H1 (cell line): ENCODE results near the gene TMEM139. TPM values are rescaled to one million over a fixed set of nuclear protein-coding genes. Genes with fewer than 3 reads are reported as not detected.

Experiments used
- CTCF ChIA-PET: fragments of 300-600 bp; sonication (Branson Sonifier 250); formaldehyde crosslinking; loops from one replicate; lab custom pipeline; 2021; ENCODE audit not compliant: partially characterized antibody; lab: Charles Lee
- POLR2A ChIA-PET: fragments of 300-600 bp; sonication (Branson Sonifier 250); formaldehyde crosslinking; loops from one replicate; lab custom pipeline; 2021; ENCODE audit warnings: inconsistent platforms; ENCODE audit not compliant: partially characterized antibody; lab: Charles Lee
- DNase-seq, 2 experiments: peaks; one replicate each; pipeline versions ENCODE4 v3.0.0 to v3.0.0-alpha.2; 2010 to 2022; ENCODE audit warnings: low spot score in 2 of 2, low read depth in 1 of 2, mixed read lengths in 1 of 2
- FAIRE-seq: peaks from 2 replicates; lab custom pipeline; 2011; peaks lifted over from hg19 to GRCh38; lab: Jason Lieb, UNC
- H2AFZ ChIP-seq: 2 replicates; pipeline ENCODE4 v1.8.1; 2012; ENCODE audit warnings: low read length, inconsistent platforms
- H2AK5ac ChIP-seq: 2 replicates; pipeline ENCODE4 v1.6.1; 2013; ENCODE audit warnings: low read depth, low read length
- H2BK120ac ChIP-seq: replicated peaks from 2 replicates; pipeline ENCODE3; 2013; ENCODE audit warnings: low read depth, low read length, inconsistent platforms
- H2BK12ac ChIP-seq: 2 replicates; pipeline ENCODE4 v1.6.1; 2013; ENCODE audit warnings: low read depth, low read length
- H2BK15ac ChIP-seq: 2 replicates; pipeline ENCODE4 v1.6.1; 2013; ENCODE audit warnings: low read length
- H2BK20ac ChIP-seq: 2 replicates; pipeline ENCODE4 v1.6.1; 2013; ENCODE audit warnings: low read length
- H2BK5ac ChIP-seq: 2 replicates; pipeline ENCODE4 v1.6.1; 2013; ENCODE audit warnings: low read depth, low read length
- H3K14ac ChIP-seq: 2 replicates; pipeline ENCODE4 v1.6.1; 2013; ENCODE audit warnings: inconsistent platforms; ENCODE audit not compliant: insufficient read length
- H3K18ac ChIP-seq: 2 replicates; pipeline ENCODE4 v1.6.1; 2013; ENCODE audit warnings: low read length; ENCODE audit errors: extremely low read depth
- H3K23ac ChIP-seq: 2 replicates; pipeline ENCODE4 v1.6.1; 2013; ENCODE audit warnings: inconsistent platforms; ENCODE audit not compliant: insufficient read length
- H3K23me2 ChIP-seq: 2 replicates; pipeline ENCODE4 v1.6.1; 2013; ENCODE audit warnings: low read depth, low read length
- H3K27ac ChIP-seq: 2 replicates; pipeline ENCODE4 v1.6.1; 2011; ENCODE audit warnings: low read depth, low read length, inconsistent platforms
- H3K27me3 ChIP-seq, 4 experiments: replicated peaks in 1 of 4; 1 replicate in 1 of 4; 2 replicates in 3 of 4; pipeline versions ENCODE4 v1.6.1 to v1.8.1; 2011 to 2013; ENCODE audit warnings: low read length in 3 of 4, mild to moderate bottlenecking in 3 of 4, inconsistent platforms in 2 of 4, mixed read lengths in 2 of 4, moderate library complexity in 1 of 4; ENCODE audit not compliant: control insufficient read depth in 3 of 4, insufficient read depth in 3 of 4; ENCODE audit errors: extremely low read depth in 1 of 4
- H3K36me3 ChIP-seq, 4 experiments: 2 replicates each; pipeline versions ENCODE4 v1.6.1 to v1.8.1; 2011 to 2013; ENCODE audit warnings: mild to moderate bottlenecking in 4 of 4, low read length in 3 of 4, moderate library complexity in 2 of 4, control low read depth in 1 of 4, inconsistent platforms in 1 of 4; ENCODE audit not compliant: insufficient read depth in 4 of 4, control insufficient read depth in 2 of 4
- H3K4ac ChIP-seq: replicated peaks from 2 replicates; pipeline ENCODE3; 2013; ENCODE audit warnings: low read length, low read depth, mixed read lengths, inconsistent platforms; ENCODE audit not compliant: insufficient read length
- H3K4me1 ChIP-seq, 4 experiments: replicated peaks in 1 of 4; 1 replicate in 1 of 4; 2 replicates in 3 of 4; pipeline versions ENCODE4 v1.6.1 to v1.8.1; 2011 to 2013; ENCODE audit warnings: low read length in 3 of 4, inconsistent platforms in 2 of 4, mixed read lengths in 1 of 4; ENCODE audit not compliant: insufficient read depth in 4 of 4, control insufficient read depth in 3 of 4
- H3K4me2 ChIP-seq, 2 experiments: 2 replicates each; pipeline versions ENCODE4 v1.6.1 to v1.8.1; 2011 to 2013; ENCODE audit warnings: low read depth in 2 of 2, low read length in 2 of 2, control low read depth in 1 of 2, inconsistent platforms in 1 of 2, mild to moderate bottlenecking in 1 of 2; ENCODE audit not compliant: insufficient read depth in 1 of 2
- H3K4me3 ChIP-seq, 4 experiments: fragments of 200-600, 300-600 bp in 1 of 4; sonication (generic), shearing (Covaris generic), sonication (Bioruptor Twin) in 1 of 4; 2 replicates each; pipeline versions ENCODE4 v1.5.1 to v1.8.1; 2011 to 2016; ENCODE audit warnings: low read length in 4 of 4, low read depth in 3 of 4, control low read depth in 2 of 4, inconsistent platforms in 2 of 4, mild to moderate bottlenecking in 2 of 4, mixed read lengths in 1 of 4, moderate library complexity in 1 of 4; ENCODE audit not compliant: insufficient read depth in 2 of 4; ENCODE audit errors: extremely low read depth in 1 of 4
- H3K56ac ChIP-seq: replicated peaks from 2 replicates; pipeline ENCODE3; 2013; ENCODE audit warnings: low read depth, mild to moderate bottlenecking, mixed read lengths, low read length, inconsistent platforms; ENCODE audit not compliant: insufficient read length
- H3K79me1 ChIP-seq: 2 replicates; pipeline ENCODE4 v1.6.1; 2013; ENCODE audit warnings: low read depth, low read length, control low read depth
- H3K79me2 ChIP-seq, 2 experiments: 2 replicates each; pipeline versions ENCODE4 v1.6.1 to v1.8.1; 2012 to 2013; ENCODE audit warnings: low read length in 2 of 2, mild to moderate bottlenecking in 2 of 2, inconsistent platforms in 1 of 2; ENCODE audit not compliant: insufficient read depth in 2 of 2, control insufficient read depth in 1 of 2
- H3K9ac ChIP-seq, 4 experiments: replicated peaks in 1 of 4; 1 replicate in 1 of 4; 2 replicates in 3 of 4; pipeline versions ENCODE4 v1.6.1 to v1.8.1; 2011 to 2013; ENCODE audit warnings: low read depth in 3 of 4, low read length in 3 of 4, control low read depth in 2 of 4, mild to moderate bottlenecking in 2 of 4, moderate library complexity in 2 of 4, inconsistent platforms in 1 of 4; ENCODE audit errors: extremely low read depth in 1 of 4
- H3K9me3 ChIP-seq, 2 experiments: 2 replicates each; pipeline versions ENCODE4 v1.6.1 to v1.8.1; 2012 to 2013; ENCODE audit warnings: mild to moderate bottlenecking in 2 of 2, moderate library complexity in 2 of 2, control low read depth in 1 of 2, inconsistent platforms in 1 of 2, low read depth in 1 of 2, low read length in 1 of 2, mixed read lengths in 1 of 2; ENCODE audit not compliant: insufficient read depth in 2 of 2
- H4K20me1 ChIP-seq, 2 experiments: replicated peaks in 1 of 2; 2 replicates each; pipeline versions ENCODE3 to v1.8.1; 2011 to 2013; ENCODE audit warnings: inconsistent platforms in 2 of 2, low read length in 2 of 2, mild to moderate bottlenecking in 1 of 2; ENCODE audit not compliant: insufficient read depth in 2 of 2, control insufficient read depth in 1 of 2
- H4K5ac ChIP-seq: 2 replicates; pipeline ENCODE4 v1.6.1; 2013; ENCODE audit warnings: low read length, low read depth, mixed read lengths, inconsistent platforms; ENCODE audit not compliant: insufficient read length
- H4K8ac ChIP-seq: 2 replicates; pipeline ENCODE4 v1.8.0; 2013; ENCODE audit warnings: mild to moderate bottlenecking, moderate library complexity, low read length, inconsistent platforms; ENCODE audit not compliant: insufficient read depth; ENCODE audit errors: extremely low read depth
- H4K91ac ChIP-seq: replicated peaks from 2 replicates; pipeline ENCODE3; 2013; ENCODE audit warnings: low read length, mixed read lengths, inconsistent platforms; ENCODE audit not compliant: insufficient read length
- CBX5 ChIP-seq: fragments of 300-800, 300-1000 bp; sonication (generic); IDR thresholded peaks from 2 replicates; pipeline ENCODE4 v1.7.1; 2016; ENCODE audit warnings: antibody characterized with exemption, low read length, low read depth
- TAF1 ChIP-seq: IDR thresholded peaks from 2 replicates; pipeline ENCODE4 v1.6.1; 2011; ENCODE audit warnings: mild to moderate bottlenecking, low read depth, low read length
- WGBS, 2 experiments: shearing (Covaris generic) in 1 of 2; methylation state at CpG; one replicate each; pipeline versions ENCODE4 v1.1.6 to v1.1.7; 2013 to 2015; ENCODE audit warnings: low lambda C conversion rate in 2 of 2, mixed read lengths in 2 of 2, inconsistent platforms in 1 of 2, low coverage in 1 of 2, missing lambda C conversion rate in 1 of 2; ENCODE audit not compliant: insufficient replicate concordance in 2 of 2, insufficient coverage in 1 of 2, insufficient read length in 1 of 2; ENCODE audit errors: extremely low coverage in 1 of 2, missing lambda C conversion rate in 1 of 2; 5-methylcytosine and 5-hydroxymethylcytosine counted together
- polyA plus RNA-seq, 7 experiments: library from polyadenylated mRNA; depleted of rRNA in 3 of 7; stranded (reverse) in 5 of 7; unstranded in 2 of 7; fragments of >200 nt in 5 of 7; fragments of 200-250 nt in 2 of 7; gene quantifications; 1 replicate in 5 of 7; 2 replicates in 1 of 7; 4 replicates in 1 of 7; pipeline versions ENCODE4 v1.2.1 to v1.2.3, GENCODE V29; 2011 to 2013; ENCODE audit warnings: missing spikeins in 2 of 7, mixed read lengths in 2 of 7
- total RNA-seq: library from RNA; stranded (reverse); fragmentation: NEBNext Ultra II Directional; extraction: Animal tissue kit (Norgen Biotek cat#: 25700); gene quantifications from 2 replicates; pipeline ENCODE4 v1.2.1, GENCODE V29; 2021

TMEM139 gene
- total and polyA plus RNA-seq, 2 of the 8 experiments (the other 6 are each of a cell fraction or from before 2014, with no cell fraction given), result 3.2 to 6.7 TPM

- no peaks in the 10 kb centered on the region for H3K9me3 ChIP-seq
- no peak overlapping the region for H3K4me3 ChIP-seq
- H3K4me1 ChIP-seq, result no peaks in the 10 kb centered on the region
- no peak overlapping the region for H3K4me2 ChIP-seq
- no peak overlapping the region for H3K56ac ChIP-seq
- no peak for DNase-seq
- H3K23ac ChIP-seq, result no peak overlapping the region
- no peaks in the 10 kb centered on the region for H3K79me2 ChIP-seq
- H3K27ac ChIP-seq, result no peak overlapping the region
- FAIRE-seq, result no peak
- H3K79me1 ChIP-seq, result no peaks in the 10 kb centered on the region
- no peak for TF ChIP-seq CBX5
- TF ChIP-seq TAF1, result no peak
- H4K5ac ChIP-seq, result no peak overlapping the region
- no peak overlapping the region for H3K18ac ChIP-seq
- H3K23me2 ChIP-seq, result no peaks in the 10 kb centered on the region
- H2BK120ac ChIP-seq, result no peak overlapping the region
- H4K20me1 ChIP-seq, result no peaks in the 10 kb centered on the region
- POLR2A ChIA-PET, result no interaction called here
- 93% methylated on average over 1 of the region's 1 CpG; no CpG with 5 or more reads in 1 of the 2 experiments for WGBS, 2 experiments
- no peaks in the 10 kb centered on the region for H3K36me3 ChIP-seq
- H3K27me3 ChIP-seq, result no peaks in the 10 kb centered on the region; a peak in 1 of 7 replicates
- no peak overlapping the region for H3K14ac ChIP-seq
- no peak overlapping the region for H2BK15ac ChIP-seq
- no peak overlapping the region for H2BK5ac ChIP-seq
- H3K4ac ChIP-seq, result no peak overlapping the region
- no peak overlapping the region for H2BK20ac ChIP-seq
- no peak overlapping the region for H4K91ac ChIP-seq
- H2AFZ ChIP-seq, result no peak overlapping the region
- no peak overlapping the region for H4K8ac ChIP-seq
- no peak overlapping the region for H2BK12ac ChIP-seq
- H3K9ac ChIP-seq, result no peak overlapping the region
- CTCF ChIA-PET, result interaction anchor here (1.7 to 6.6 kb wide), 2 partner anchors 11 to 49 kb away, joined by 5 to 41 read pairs; no protein-coding TSS in a partner anchor
- H2AK5ac ChIP-seq, result no peak overlapping the region
Measured at GRCh38 chr7:143250822-143251221, 33.9 kb upstream of the TMEM139 start.
